Gastroesophageal sphincter (tissue), 3 donors: ENCODE results near the gene STX8.
"Not testable (repeated sequence)": the region's sequence is repeated elsewhere in the genome, so short reads cannot be mapped to it uniquely, and the experiment has no call there.

ENCODE experiments used
- EP300 ChIP-seq: sonication (generic); formaldehyde crosslinking; IDR thresholded peaks from one replicate; pipeline ENCODE4 v1.6.1; 2017; ENCODE audit warnings: antibody characterized with exemption, mild to moderate bottlenecking
- POLR2A ChIP-seq, 2 donors: fragments of 450-650 bp; IDR thresholded peaks; one replicate each; pipeline ENCODE4 v1.6.1; 2017; ENCODE audit warnings: antibody characterized with exemption in 2 of 2, mild to moderate bottlenecking in 2 of 2, moderate library complexity in 1 of 2
- POLR2AphosphoS5 ChIP-seq: sonication (generic); formaldehyde crosslinking; IDR thresholded peaks from one replicate; pipeline ENCODE4 v1.6.1; 2017; ENCODE audit warnings: antibody characterized with exemption
- TF ChIP-seq, protein P1 (sequence below), 4 experiments: fragments of 200-600 bp in 2 of 4; fragments of 450-650 bp in 2 of 4; sonication (generic) in 1 of 4; IDR thresholded peaks; one replicate each; pipeline ENCODE4 v1.5.1; 2017 to 2019; ENCODE audit warnings: antibody characterized with exemption in 4 of 4, mild to moderate bottlenecking in 2 of 4, moderate library complexity in 2 of 4

DNA sequence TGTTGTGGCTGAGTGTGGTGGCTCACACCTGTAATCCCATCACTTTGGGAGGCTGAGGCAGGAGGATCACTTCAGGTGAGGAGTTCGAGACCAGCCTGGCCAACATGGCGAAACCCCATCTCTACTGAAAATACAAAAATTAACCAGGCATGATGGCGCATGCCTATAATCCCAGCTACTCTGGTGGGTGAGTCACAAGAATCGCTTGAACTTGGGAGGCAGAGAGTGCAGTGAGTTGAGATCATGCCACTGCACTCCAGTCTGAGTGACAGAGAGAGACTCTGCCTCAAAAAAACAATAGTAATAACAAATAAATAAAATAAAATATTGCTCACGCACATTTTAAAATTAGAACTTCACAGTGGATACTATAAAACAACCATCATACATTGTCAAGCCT lies 31.4 kb upstream of the STX8 start:
- TF ChIP-seq, protein P1, sequence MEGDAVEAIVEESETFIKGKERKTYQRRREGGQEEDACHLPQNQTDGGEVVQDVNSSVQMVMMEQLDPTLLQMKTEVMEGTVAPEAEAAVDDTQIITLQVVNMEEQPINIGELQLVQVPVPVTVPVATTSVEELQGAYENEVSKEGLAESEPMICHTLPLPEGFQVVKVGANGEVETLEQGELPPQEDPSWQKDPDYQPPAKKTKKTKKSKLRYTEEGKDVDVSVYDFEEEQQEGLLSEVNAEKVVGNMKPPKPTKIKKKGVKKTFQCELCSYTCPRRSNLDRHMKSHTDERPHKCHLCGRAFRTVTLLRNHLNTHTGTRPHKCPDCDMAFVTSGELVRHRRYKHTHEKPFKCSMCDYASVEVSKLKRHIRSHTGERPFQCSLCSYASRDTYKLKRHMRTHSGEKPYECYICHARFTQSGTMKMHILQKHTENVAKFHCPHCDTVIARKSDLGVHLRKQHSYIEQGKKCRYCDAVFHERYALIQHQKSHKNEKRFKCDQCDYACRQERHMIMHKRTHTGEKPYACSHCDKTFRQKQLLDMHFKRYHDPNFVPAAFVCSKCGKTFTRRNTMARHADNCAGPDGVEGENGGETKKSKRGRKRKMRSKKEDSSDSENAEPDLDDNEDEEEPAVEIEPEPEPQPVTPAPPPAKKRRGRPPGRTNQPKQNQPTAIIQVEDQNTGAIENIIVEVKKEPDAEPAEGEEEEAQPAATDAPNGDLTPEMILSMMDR (IDR thresholded peaks at IDR 0.05), result not testable (repeated sequence)
- TF ChIP-seq POLR2AphosphoS5; POLR2A (IDR thresholded peaks at IDR 0.05); EP300: not testable (repeated sequence)
